ENCODE results near the gene MMP25. TPM values are rescaled to one million over a fixed set of nuclear protein-coding genes. Genes with fewer than 3 reads are reported as not detected.

Gene MMP25, protein sequence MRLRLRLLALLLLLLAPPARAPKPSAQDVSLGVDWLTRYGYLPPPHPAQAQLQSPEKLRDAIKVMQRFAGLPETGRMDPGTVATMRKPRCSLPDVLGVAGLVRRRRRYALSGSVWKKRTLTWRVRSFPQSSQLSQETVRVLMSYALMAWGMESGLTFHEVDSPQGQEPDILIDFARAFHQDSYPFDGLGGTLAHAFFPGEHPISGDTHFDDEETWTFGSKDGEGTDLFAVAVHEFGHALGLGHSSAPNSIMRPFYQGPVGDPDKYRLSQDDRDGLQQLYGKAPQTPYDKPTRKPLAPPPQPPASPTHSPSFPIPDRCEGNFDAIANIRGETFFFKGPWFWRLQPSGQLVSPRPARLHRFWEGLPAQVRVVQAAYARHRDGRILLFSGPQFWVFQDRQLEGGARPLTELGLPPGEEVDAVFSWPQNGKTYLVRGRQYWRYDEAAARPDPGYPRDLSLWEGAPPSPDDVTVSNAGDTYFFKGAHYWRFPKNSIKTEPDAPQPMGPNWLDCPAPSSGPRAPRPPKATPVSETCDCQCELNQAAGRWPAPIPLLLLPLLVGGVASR
- 10 to 100 TPM in 1 of 3 donors, 1 to 10 TPM in 2; 2.0 to 62.2 (median 5.6) TPM for total RNA-seq
- total RNA-seq (2013) = 5.7 TPM

- Mint-ChIP-seq H3K9me3 (no peaks in the 10 kb centered on the region), H3K27ac (no peak within 1 kb of the TSS), H3K4me1 (peaks cover 22 to 35% of the 10 kb centered on the region in 2 donors), H3K36me3 (no peaks in the 10 kb centered on the region), H3K27me3 (ENCODE audit: low read depth in 2 of 2) (peaks cover 24 to 30% of the 10 kb centered on the region in 2 donors), H3K4me3 (peak within 1 kb of the TSS; percentile 67)
- H3K4me1 ChIP-seq (ENCODE audit: control insufficient read depth, insufficient read depth, low read length) = peaks cover 56% of the 10 kb centered on the region
- under 1% methylated on average over 84 of the region's 86 CpGs for WGBS (ENCODE audit: insufficient coverage)
- H3K4me3 ChIP-seq (ENCODE audit: low read length) = peak within 1 kb of the TSS; percentile 34
- intact Hi-C loops (cut with micrococcal nuclease) = no loop called here
- H3K9me3 ChIP-seq (ENCODE audit: control insufficient read depth, insufficient read depth, low read length) = no peaks in the 10 kb centered on the region
- H3K27me3 ChIP-seq (ENCODE audit: control insufficient read depth, insufficient read depth, low read length) = peaks cover 34% of the 10 kb centered on the region
- TF ChIP-seq, protein P1, sequence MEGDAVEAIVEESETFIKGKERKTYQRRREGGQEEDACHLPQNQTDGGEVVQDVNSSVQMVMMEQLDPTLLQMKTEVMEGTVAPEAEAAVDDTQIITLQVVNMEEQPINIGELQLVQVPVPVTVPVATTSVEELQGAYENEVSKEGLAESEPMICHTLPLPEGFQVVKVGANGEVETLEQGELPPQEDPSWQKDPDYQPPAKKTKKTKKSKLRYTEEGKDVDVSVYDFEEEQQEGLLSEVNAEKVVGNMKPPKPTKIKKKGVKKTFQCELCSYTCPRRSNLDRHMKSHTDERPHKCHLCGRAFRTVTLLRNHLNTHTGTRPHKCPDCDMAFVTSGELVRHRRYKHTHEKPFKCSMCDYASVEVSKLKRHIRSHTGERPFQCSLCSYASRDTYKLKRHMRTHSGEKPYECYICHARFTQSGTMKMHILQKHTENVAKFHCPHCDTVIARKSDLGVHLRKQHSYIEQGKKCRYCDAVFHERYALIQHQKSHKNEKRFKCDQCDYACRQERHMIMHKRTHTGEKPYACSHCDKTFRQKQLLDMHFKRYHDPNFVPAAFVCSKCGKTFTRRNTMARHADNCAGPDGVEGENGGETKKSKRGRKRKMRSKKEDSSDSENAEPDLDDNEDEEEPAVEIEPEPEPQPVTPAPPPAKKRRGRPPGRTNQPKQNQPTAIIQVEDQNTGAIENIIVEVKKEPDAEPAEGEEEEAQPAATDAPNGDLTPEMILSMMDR (IDR thresholded peaks at IDR 0.05) = no peak
- H3K36me3 ChIP-seq (ENCODE audit: control insufficient read depth, insufficient read depth, low read length) = no peaks in the 10 kb centered on the region
- H3K27ac ChIP-seq (ENCODE audit: low read length) = no peak within 1 kb of the TSS
- DNase-seq = peak in 1 of 2 donors; percentile 19
- ATAC-seq = peak; percentile 36 to 57 (median 41)
These were observed at the start of gene MMP25 for GRCh38 chr16:3045758-3046640. Gene MMP25, plus strand, starts transcription at chr16:3046561. Its CDS starts 357 bp downstream, at chr16:3046918.

- no peak overlapping the region for H3K27ac Mint-ChIP-seq
- H3K36me3 Mint-ChIP-seq = no peaks in the 10 kb centered on the region
- H3K4me1 ChIP-seq (ENCODE audit: control insufficient read depth, insufficient read depth, low read length) = peaks cover 7% of the 10 kb centered on the region
- peaks cover 0 to 2% of the 10 kb centered on the region in 2 donors for H3K27me3 Mint-ChIP-seq (ENCODE audit: low read depth in 2 of 2)
- no peaks in the 10 kb centered on the region for H3K9me3 ChIP-seq (ENCODE audit: control insufficient read depth, insufficient read depth, low read length)
- H3K36me3 ChIP-seq (ENCODE audit: control insufficient read depth, insufficient read depth, low read length) = no peaks in the 10 kb centered on the region
- H3K4me3 Mint-ChIP-seq = no peak overlapping the region
- no peak for DNase-seq
- TF ChIP-seq, protein P1 (IDR thresholded peaks at IDR 0.05) = no peak
- intact Hi-C loops (cut with micrococcal nuclease) = no loop called here
- no peaks in the 10 kb centered on the region for H3K9me3 Mint-ChIP-seq
- ATAC-seq = no peak
- 94% methylated on average over 6 of the region's 6 CpGs for WGBS (ENCODE audit: insufficient coverage)
- peaks cover 0 to 4% of the 10 kb centered on the region in 2 donors for H3K4me1 Mint-ChIP-seq
- no peak overlapping the region for H3K27ac ChIP-seq (ENCODE audit: low read length)
- no peaks in the 10 kb centered on the region for H3K27me3 ChIP-seq (ENCODE audit: control insufficient read depth, insufficient read depth, low read length)
- H3K4me3 ChIP-seq (ENCODE audit: low read length) = no peak overlapping the region
These were observed 46.4 kb upstream of the MMP25 start for GRCh38 chr16:2999929-3000328.

- Histone ChIP-seq H3K27me3 (ENCODE audit: control insufficient read depth, insufficient read depth, low read length) (no peaks in the 10 kb centered on the region), H3K36me3 (ENCODE audit: control insufficient read depth, insufficient read depth, low read length) (no peaks in the 10 kb centered on the region), H3K4me1 (ENCODE audit: control insufficient read depth, insufficient read depth, low read length) (peaks cover 9% of the 10 kb centered on the region), H3K4me3 (ENCODE audit: low read length) (no peak overlapping the region), H3K27ac (ENCODE audit: low read length) (no peak overlapping the region), H3K9me3 (ENCODE audit: control insufficient read depth, insufficient read depth, low read length) (no peaks in the 10 kb centered on the region)
- no peaks in the 10 kb centered on the region for H3K9me3 Mint-ChIP-seq
- WGBS (ENCODE audit: insufficient coverage) = 83% methylated on average over 4 of the region's 4 CpGs
- no peak overlapping the region for H3K4me3 Mint-ChIP-seq
- intact Hi-C loops (cut with micrococcal nuclease) = no loop called here
- ATAC-seq (no peak), DNase-seq (no peak)
- TF ChIP-seq, protein P1 (IDR thresholded peaks at IDR 0.05) = no peak
- H3K4me1 Mint-ChIP-seq = peaks cover 0 to 5% of the 10 kb centered on the region in 2 donors
- peaks cover 0 to 3% of the 10 kb centered on the region in 2 donors for H3K27me3 Mint-ChIP-seq (ENCODE audit: low read depth in 2 of 2)
- H3K27ac Mint-ChIP-seq = no peak overlapping the region
- H3K36me3 Mint-ChIP-seq = no peaks in the 10 kb centered on the region
These were observed 45.8 kb upstream of the MMP25 start for GRCh38 chr16:3000540-3000939.

All from natural killer cell (primary cell).